Measurements from ENCODE around the gene IL13RA1.
"Not testable (repeated sequence)": the region's sequence is repeated elsewhere in the genome, so short reads cannot be mapped to it uniquely, and the experiment has no call there.

The IL13RA1 gene

GRCh38 chrX:118727686-118728339 lies 407 bp downstream of the IL13RA1 start:
- H3K4me3 ChIP-seq (ENCODE audit: low read depth, low read length) = peak overlapping the region; percentile 13; the same call in 1 of the 2 replicates
- TF ChIP-seq CTCF (IDR thresholded peaks at IDR 0.05; ENCODE audit: insufficient read depth, low read depth, low read length, missing control alignments) = no peak
- DNase-seq (ENCODE audit: low read depth) = no peak

DNA sequence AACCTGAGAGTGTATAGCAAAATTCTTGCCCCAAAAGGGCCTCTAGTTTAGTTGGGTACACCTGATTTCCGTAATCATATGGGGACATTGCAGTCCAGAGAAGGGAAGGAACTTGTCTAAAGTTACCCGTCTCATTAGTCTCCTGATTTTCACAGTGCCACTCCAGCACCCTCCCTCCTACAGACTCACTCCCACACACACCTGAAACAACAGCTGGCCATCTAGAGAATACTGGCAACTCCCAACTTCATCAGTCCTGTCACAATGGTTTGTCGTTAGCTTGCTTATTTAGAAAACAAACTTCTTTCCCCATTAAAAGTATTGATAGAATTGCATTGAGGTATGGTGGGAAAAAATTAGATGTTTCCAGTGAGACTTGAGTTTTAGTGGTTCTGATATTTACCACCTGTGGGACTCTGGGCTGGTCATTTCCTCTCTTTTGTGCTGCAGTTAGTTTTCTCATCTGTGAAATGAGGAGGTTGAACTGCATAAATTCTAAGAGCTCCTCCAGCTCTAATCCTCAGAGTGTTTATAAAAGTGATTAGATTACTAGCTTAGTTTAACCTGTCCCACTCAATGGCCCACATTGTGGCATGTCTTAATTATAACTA lies 1.7 kb downstream of the IL13RA1 start:
- H3K4me3 ChIP-seq (ENCODE audit: low read depth, low read length) = no peak overlapping the region

GRCh38 chrX:118730500-118731247 lies 3.3 kb downstream of the IL13RA1 start:
- no peak for TF ChIP-seq CTCF (IDR thresholded peaks at IDR 0.05; ENCODE audit: insufficient read depth, low read depth, low read length, missing control alignments)
- H3K4me3 ChIP-seq (ENCODE audit: low read depth, low read length) = no peak overlapping the region
- no peak for DNase-seq (ENCODE audit: low read depth)

More for the DNA sequence above, 1.7 kb downstream of the IL13RA1 start:
- TF ChIP-seq CTCF (IDR thresholded peaks at IDR 0.05; ENCODE audit: insufficient read depth, low read depth, low read length, missing control alignments) = no peak
- DNase-seq (ENCODE audit: low read depth) = no peak

DNA sequence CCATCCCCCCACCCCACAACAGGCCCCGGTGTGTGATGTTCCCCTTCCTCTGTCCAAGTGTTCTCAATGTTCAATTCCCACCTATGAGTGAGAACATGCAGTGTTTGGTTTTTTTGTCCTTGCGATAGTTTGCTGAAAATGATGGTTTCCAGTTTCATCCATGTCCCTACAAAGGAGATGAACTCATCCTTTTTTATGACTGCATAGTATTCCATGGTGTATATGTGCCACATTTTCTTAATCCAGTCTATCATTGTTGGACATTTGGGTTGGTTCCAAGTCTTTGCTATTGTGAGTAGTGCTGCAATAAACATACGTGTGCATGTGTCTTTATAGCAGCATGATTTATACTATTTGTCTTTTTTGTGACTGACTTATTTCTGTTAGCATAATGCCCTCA lies 5.1 kb downstream of the IL13RA1 start:
- not testable (repeated sequence) for H3K4me3 ChIP-seq (ENCODE audit: low read depth, low read length); DNase-seq (ENCODE audit: low read depth)

DNA sequence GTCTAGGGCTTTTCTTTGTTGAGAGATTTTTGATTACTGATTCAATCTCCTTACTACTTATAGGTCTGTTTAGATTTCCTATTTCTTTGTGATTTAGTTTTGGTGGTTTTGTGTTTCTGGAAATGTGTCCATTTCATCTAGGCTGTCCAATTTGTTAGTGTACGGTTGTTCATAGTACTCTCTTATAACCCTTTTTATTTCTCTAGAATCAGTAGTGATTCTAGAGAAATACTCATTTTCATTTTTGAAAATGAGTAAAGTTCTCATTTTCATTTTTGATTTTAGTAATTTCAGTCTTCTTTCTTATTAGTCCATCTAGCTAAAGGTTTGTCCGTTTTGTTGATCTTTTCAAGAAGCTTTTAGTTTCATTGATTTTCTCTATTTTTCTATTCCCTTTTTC lies 7.5 kb downstream of the IL13RA1 start:
- TF ChIP-seq CTCF (IDR thresholded peaks at IDR 0.05; ENCODE audit: insufficient read depth, low read depth, low read length, missing control alignments) = no peak
- no peak for DNase-seq (ENCODE audit: low read depth)
- H3K4me3 ChIP-seq (ENCODE audit: low read depth, low read length) = no peak overlapping the region

- no peak overlapping the region for H3K4me3 ChIP-seq (ENCODE audit: low read depth, low read length)
- TF ChIP-seq CTCF (IDR thresholded peaks at IDR 0.05; ENCODE audit: insufficient read depth, low read depth, low read length, missing control alignments) = no peak
- peak; percentile 37 for DNase-seq (ENCODE audit: low read depth)
Measured at GRCh38 chrX:118736394-118737010, 9.1 kb downstream of the IL13RA1 start.

DNA sequence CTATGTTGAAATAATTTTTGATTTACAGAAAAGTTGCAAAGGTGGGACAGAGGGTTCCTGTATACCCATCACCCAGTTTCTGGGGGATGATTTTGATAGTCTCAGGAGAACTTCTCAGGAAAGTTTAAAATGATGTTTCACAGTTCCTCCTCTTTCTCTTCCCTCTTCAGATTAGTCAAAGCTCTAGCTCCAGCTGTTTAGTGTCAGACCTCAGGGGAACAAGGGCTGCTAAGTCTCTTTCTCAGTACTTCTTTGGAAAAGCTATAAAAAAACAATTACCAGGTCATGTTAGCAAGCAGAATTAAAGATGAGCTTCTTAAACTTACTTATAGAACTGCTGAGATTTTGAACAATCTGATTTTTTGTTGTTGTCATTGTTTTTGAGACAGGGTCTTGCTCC lies 12.2 kb downstream of the IL13RA1 start:
- H3K4me3 ChIP-seq (ENCODE audit: low read depth, low read length) = no peak overlapping the region
- no peak for DNase-seq (ENCODE audit: low read depth)
- no peak for TF ChIP-seq CTCF (IDR thresholded peaks at IDR 0.05; ENCODE audit: insufficient read depth, low read depth, low read length, missing control alignments)

Data from GM12865 (cell line).